Activated B cell treated with CpG ODN at 0.5 μM for 24 hours (primary cell): ENCODE measurements around the gene MYL6B. TPM values are rescaled to one million over a fixed set of nuclear protein-coding genes. Genes with fewer than 3 reads are reported as not detected.

Experiments used
- ATAC-seq: fragments of 200-7000 bp; cut with Tn5 transposase; one replicate; pipeline ENCODE4 v1.10.0; 2021; ENCODE audit warnings: low read depth, mild to moderate bottlenecking, moderate library complexity
- CTCF ChIA-PET: fragments of 350-600 bp; sonication (Branson Sonifier 250); formaldehyde crosslinking; loops from one replicate; lab custom pipeline; 2021; ENCODE audit warnings: antibody characterized with exemption; lab: Charles Lee
- POLR2A ChIA-PET: fragments of 350-600 bp; sonication (Branson Sonifier 250); formaldehyde crosslinking; loops from one replicate; lab custom pipeline; 2021; ENCODE audit warnings: antibody characterized with exemption; lab: Charles Lee
- DNase-seq: peaks from one replicate; pipeline ENCODE4 v3.0.0; 2022
- H3K27ac Mint-ChIP-seq: one replicate; pipeline ENCODE4 v1.8.0; 2020; ENCODE audit warnings: mixed read lengths
- H3K27me3 Mint-ChIP-seq: one replicate; pipeline ENCODE4 v1.8.0; 2021; ENCODE audit warnings: mixed read lengths
- H3K36me3 Mint-ChIP-seq: one replicate; pipeline ENCODE4 v1.8.0; 2021; ENCODE audit warnings: low read depth, mixed read lengths
- H3K4me1 Mint-ChIP-seq: one replicate; pipeline ENCODE4 v1.8.0; 2021; ENCODE audit warnings: mixed read lengths
- H3K4me3 Mint-ChIP-seq: one replicate; pipeline ENCODE4 v1.8.0; 2020; ENCODE audit warnings: mild to moderate bottlenecking, mixed read lengths
- H3K9me3 Mint-ChIP-seq: one replicate; pipeline ENCODE4 v1.8.0; 2020; ENCODE audit warnings: mixed read lengths
- intact Hi-C: fragments of 100-400 bp; cut with micrococcal nuclease; formaldehyde crosslinking; loops from one replicate; pipeline ENCODE4 v1.15.1; 2024
- total RNA-seq: library from RNA; stranded (reverse); gene quantifications from 2 replicates; pipeline ENCODE4 v1.2.3, GENCODE V29; 2022
- TF ChIP-seq, protein P1 (sequence below): fragments of 200-600 bp; IDR thresholded peaks from one replicate; pipeline ENCODE4 v1.8.0; 2022; ENCODE audit warnings: antibody characterized with exemption, mild to moderate bottlenecking

Gene MYL6B
- total RNA-seq, 1 donor from 2014 or later: 25.2 TPM

GRCh38 chr12:56189099-56189917 is 36.9 kb downstream of the MYL6B start, which contains the start of gene SMARCC2:
Gene SMARCC2 (minus strand): TSS chr12:56189483. CDS start chr12:56189461, 22 bp downstream.
- TF ChIP-seq, protein P1, sequence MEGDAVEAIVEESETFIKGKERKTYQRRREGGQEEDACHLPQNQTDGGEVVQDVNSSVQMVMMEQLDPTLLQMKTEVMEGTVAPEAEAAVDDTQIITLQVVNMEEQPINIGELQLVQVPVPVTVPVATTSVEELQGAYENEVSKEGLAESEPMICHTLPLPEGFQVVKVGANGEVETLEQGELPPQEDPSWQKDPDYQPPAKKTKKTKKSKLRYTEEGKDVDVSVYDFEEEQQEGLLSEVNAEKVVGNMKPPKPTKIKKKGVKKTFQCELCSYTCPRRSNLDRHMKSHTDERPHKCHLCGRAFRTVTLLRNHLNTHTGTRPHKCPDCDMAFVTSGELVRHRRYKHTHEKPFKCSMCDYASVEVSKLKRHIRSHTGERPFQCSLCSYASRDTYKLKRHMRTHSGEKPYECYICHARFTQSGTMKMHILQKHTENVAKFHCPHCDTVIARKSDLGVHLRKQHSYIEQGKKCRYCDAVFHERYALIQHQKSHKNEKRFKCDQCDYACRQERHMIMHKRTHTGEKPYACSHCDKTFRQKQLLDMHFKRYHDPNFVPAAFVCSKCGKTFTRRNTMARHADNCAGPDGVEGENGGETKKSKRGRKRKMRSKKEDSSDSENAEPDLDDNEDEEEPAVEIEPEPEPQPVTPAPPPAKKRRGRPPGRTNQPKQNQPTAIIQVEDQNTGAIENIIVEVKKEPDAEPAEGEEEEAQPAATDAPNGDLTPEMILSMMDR: no peak
- ChIA-PET CTCF (interaction anchor here (0.5 to 6.4 kb wide), 33 partner anchors 8 to 1394 kb away, joined by 3 to 80 read pairs (median 4); partner anchors contain the start of genes COQ10A, ESYT1, MYL6 and RNF41), POLR2A (interaction anchor here (0.6 to 5.7 kb wide), 44 partner anchors 9 to 499 kb away, joined by 3 to 116 read pairs (median 5); partner anchors contain the start of genes ANKRD52, BLOC1S1, CNPY2 and COQ10A)
- Mint-ChIP-seq H3K27ac (peak within 1 kb of the TSS; percentile 96), H3K27me3 (no peaks in the 10 kb centered on the region), H3K4me3 (peak within 1 kb of the TSS; percentile 95), H3K4me1 (peaks cover 43% of the 10 kb centered on the region), H3K36me3 (peaks cover 33% of the 10 kb centered on the region), H3K9me3 (no peaks in the 10 kb centered on the region)
- DNase-seq (peak; percentile 82), ATAC-seq (peak; percentile 81)
- intact Hi-C loops: loop anchor here (1.0 kb wide), 3 partner anchors 63 to 193 kb away; no protein-coding TSS in a partner anchor

DNA sequence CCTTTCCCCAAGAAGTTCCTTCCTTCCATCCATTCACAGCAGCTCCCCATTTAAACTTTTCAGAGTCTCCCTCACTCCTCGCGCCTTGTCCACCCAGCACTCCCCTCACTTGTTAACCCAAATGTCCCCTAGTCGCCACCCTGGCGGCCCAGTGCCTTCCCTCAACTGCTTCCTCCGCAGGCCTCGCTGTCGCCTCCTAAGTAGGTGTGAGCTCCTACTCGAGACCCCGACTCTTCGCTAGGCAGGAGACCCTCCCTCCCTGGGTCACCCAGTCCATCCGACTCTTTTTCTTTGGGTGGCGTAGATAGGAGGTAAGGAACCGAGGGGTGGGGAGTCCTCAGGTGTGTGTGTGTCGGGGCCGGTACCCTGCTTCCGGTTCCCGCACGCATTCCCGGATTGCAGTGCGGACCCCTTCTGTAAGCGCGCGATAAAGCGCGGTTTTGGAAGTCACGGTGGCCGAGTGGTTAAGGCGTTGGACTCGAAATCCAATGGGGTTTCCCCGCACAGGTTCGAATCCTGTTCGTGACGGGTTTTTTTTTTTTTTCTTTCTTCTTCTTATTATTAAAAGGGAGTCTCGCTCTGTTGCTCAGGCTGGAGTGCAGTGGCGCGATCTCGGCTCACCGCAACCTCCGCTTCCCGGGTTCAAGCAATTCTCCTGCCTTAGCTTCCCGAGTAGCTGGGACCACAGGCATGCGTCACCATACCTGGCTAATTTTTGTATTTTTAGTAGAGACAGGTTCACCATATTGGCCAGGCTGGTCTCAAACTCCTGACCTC is 37.7 kb downstream of the MYL6B start:
- peak; percentile 72 for DNase-seq
- TF ChIP-seq, protein P1: no peak
- peak; percentile 38 for ATAC-seq
- peak overlapping the region; percentile 95 for H3K4me3 Mint-ChIP-seq
- H3K4me1 Mint-ChIP-seq: peaks cover 43% of the 10 kb centered on the region
- no peaks in the 10 kb centered on the region for H3K9me3 Mint-ChIP-seq
- POLR2A ChIA-PET: interaction anchor here (0.6 to 5.7 kb wide), 42 partner anchors 9 to 498 kb away, joined by 3 to 116 read pairs (median 6); partner anchors contain the start of genes ANKRD52, BLOC1S1, CNPY2 and COQ10A
- CTCF ChIA-PET: interaction anchor here (0.5 to 6.4 kb wide), 29 partner anchors 7 to 1393 kb away, joined by 3 to 80 read pairs (median 4); partner anchors contain the start of genes COQ10A, ESYT1, MYL6 and RNF41
- H3K27ac Mint-ChIP-seq: peak overlapping the region; percentile 96
- intact Hi-C loops: loop anchor here (1.0 kb wide), 6 partner anchors 32 to 452 kb away; partner anchors contain the start of gene MYL6
- H3K36me3 Mint-ChIP-seq: peaks cover 25% of the 10 kb centered on the region
- no peaks in the 10 kb centered on the region for H3K27me3 Mint-ChIP-seq

GRCh38 chr12:56190695-56191155 is 38.3 kb downstream of the MYL6B start:
- Mint-ChIP-seq H3K4me1 (peaks cover 43% of the 10 kb centered on the region), H3K36me3 (peaks cover 23% of the 10 kb centered on the region), H3K27me3 (no peaks in the 10 kb centered on the region), H3K4me3 (peak overlapping the region; percentile 95), H3K9me3 (no peaks in the 10 kb centered on the region), H3K27ac (peak overlapping the region; percentile 96)
- TF ChIP-seq, protein P1: no peak
- DNase-seq: no peak
- ChIA-PET POLR2A (interaction anchor here (0.7 to 5.7 kb wide), 10 partner anchors 9 to 452 kb away, joined by 3 to 116 read pairs (median 16); partner anchors contain the start of genes ANKRD52, COQ10A, ESYT1 and MYL6), CTCF (interaction anchor here (3.8 to 6.4 kb wide), 4 partner anchors 16 to 71 kb away, joined by 36 to 80 read pairs (median 50); partner anchors contain the start of genes ESYT1, RNF41 and ZC3H10)
- intact Hi-C loops: loop anchor here (1.0 kb wide), 3 partner anchors 32 to 452 kb away; partner anchors contain the start of gene MYL6
- no peak for ATAC-seq

DNA sequence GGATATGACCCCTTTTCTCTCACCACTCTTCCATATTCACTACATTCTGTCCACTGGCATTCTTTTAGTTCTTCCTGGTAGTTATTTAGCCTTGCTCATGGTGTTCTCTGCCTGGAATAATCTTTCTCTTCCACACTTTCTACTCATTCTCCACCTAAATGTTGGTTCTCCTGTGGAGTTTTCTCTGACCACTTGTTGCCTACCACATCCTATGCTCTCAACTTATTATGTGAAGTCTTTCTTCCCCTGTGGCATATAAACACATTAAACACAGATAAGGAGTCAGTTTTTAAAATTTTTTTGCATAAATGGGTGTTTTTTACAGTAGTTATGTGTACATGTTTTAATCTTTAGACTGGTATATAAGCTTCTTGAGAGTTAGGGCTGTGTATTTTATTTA is 40.2 kb downstream of the MYL6B start:
- H3K36me3 Mint-ChIP-seq: peaks cover 11% of the 10 kb centered on the region
- POLR2A ChIA-PET: interaction anchor here (0.6 to 5.7 kb wide), 4 partner anchors 29 to 137 kb away, joined by 4 to 83 read pairs (median 8); partner anchors contain the start of genes ANKRD52 and RNF41
- H3K4me3 Mint-ChIP-seq: no peak overlapping the region
- peak overlapping the region; percentile 43 for H3K27ac Mint-ChIP-seq
- DNase-seq: no peak
- CTCF ChIA-PET: interaction anchor here (1.1 to 6.4 kb wide), 11 partner anchors 14 to 311 kb away, joined by 3 to 40 read pairs (median 7); partner anchors contain the start of genes ANKRD52, COQ10A and RNF41
- peaks cover 33% of the 10 kb centered on the region for H3K4me1 Mint-ChIP-seq
- H3K9me3 Mint-ChIP-seq: no peaks in the 10 kb centered on the region
- H3K27me3 Mint-ChIP-seq: no peaks in the 10 kb centered on the region
- TF ChIP-seq, protein P1: no peak
- ATAC-seq: no peak
- intact Hi-C loops: no loop called here
